ENCODE results near the gene TBC1D10A.

- TF ChIP-seq POLR2A (IDR thresholded peaks at IDR 0.05; ENCODE audit: low read depth, low read length) (no peak), POLR2AphosphoS5 (IDR thresholded peaks at IDR 0.05; ENCODE audit: low read depth, low read length) (no peak), TAF1 (IDR thresholded peaks at IDR 0.05; ENCODE audit: low read depth, low read length) (no peak)
Observed at GRCh38 chr22:30296833-30297232, 29.9 kb downstream of the TBC1D10A start.

Data from GM12891 (cell line).